PC-3 (cell line): ENCODE results near the gene TIMM8B. TPM values are rescaled to one million over a fixed set of nuclear protein-coding genes. Genes with fewer than 3 reads are reported as not detected.

Experiments
- ATAC-seq: fragments of 200-7000 bp; cut with Tn5 transposase; 2 replicates; pipeline ENCODE4 v1.9.1; 2020; ENCODE audit warnings: mild to moderate bottlenecking, moderate library complexity
- BruUV-seq: library from RNA; stranded (reverse); fragments of 400-500 nt; replicated peaks from 2 replicates; lab custom pipeline; 2021; lab: Mats Ljungman, UMichigan
- CTCF ChIA-PET: fragments of 300-600 bp; sonication (Branson Sonifier 250); formaldehyde crosslinking; loops from one replicate; lab custom pipeline; 2022; ENCODE audit warnings: antibody characterized with exemption; lab: Charles Lee
- POLR2A ChIA-PET: fragments of 300-600 bp; sonication (Branson Sonifier 250); formaldehyde crosslinking; loops from one replicate; lab custom pipeline; 2022; ENCODE audit warnings: antibody characterized with exemption; ENCODE audit not compliant: unreplicated experiment; lab: Charles Lee
- DNase-seq: peaks from one replicate; pipeline ENCODE4 v3.0.0-alpha.2; 2015
- H2AFZ ChIP-seq: fragments of 300-600 bp; sonication (generic); 2 replicates; pipeline ENCODE4 v1.6.0; 2016; ENCODE audit warnings: antibody characterized with exemption, low read length
- H3F3A ChIP-seq: fragments of 300-600 bp; sonication (generic); one replicate; pipeline ENCODE4 v1.6.0; 2017; ENCODE audit warnings: antibody characterized with exemption, low read length, control low read depth, mild to moderate bottlenecking; ENCODE audit not compliant: unreplicated experiment
- H3K27ac ChIP-seq: fragments of 300-600 bp; sonication (generic); 2 replicates; pipeline ENCODE4 v1.5.1; 2016; ENCODE audit warnings: mild to moderate bottlenecking, low read length
- H3K27me3 ChIP-seq: fragments of 300-600 bp; sonication (generic); 2 replicates; pipeline ENCODE4 v1.6.1; 2016; ENCODE audit warnings: low read length, mixed read lengths
- H3K36me3 ChIP-seq: fragments of 300-600 bp; sonication (generic); 2 replicates; pipeline ENCODE4 v1.6.1; 2016; ENCODE audit warnings: low read depth, mixed run types, low read length, mixed read lengths
- H3K4me1 ChIP-seq: fragments of 300-600 bp; sonication (generic); 2 replicates; pipeline ENCODE4 v1.5.1; 2016; ENCODE audit warnings: low read length; ENCODE audit not compliant: insufficient read depth
- H3K4me2 ChIP-seq: fragments of 300-600 bp; sonication (generic); 2 replicates; pipeline ENCODE4 v1.6.0; 2016; ENCODE audit warnings: low read length
- H3K4me3 ChIP-seq: fragments of 300-600 bp; sonication (generic); 2 replicates; pipeline ENCODE4 v1.5.1; 2016; ENCODE audit warnings: mild to moderate bottlenecking, low read length, mixed read lengths
- H3K79me2 ChIP-seq: fragments of 300-600 bp; sonication (generic); 2 replicates; pipeline ENCODE4 v1.6.1; 2017; ENCODE audit warnings: low read length, mixed read lengths
- H3K9ac ChIP-seq: fragments of 300-600 bp; sonication (generic); 2 replicates; pipeline ENCODE4 v1.6.0; 2016; ENCODE audit warnings: mild to moderate bottlenecking, low read length
- H3K9me2 ChIP-seq: fragments of 300-600 bp; sonication (generic); replicated peaks from 2 replicates; pipeline ENCODE4 v1.6.1; 2016; ENCODE audit warnings: mixed run types, low read length, mixed read lengths
- H3K9me3 ChIP-seq: fragments of 300-600 bp; sonication (generic); 2 replicates; pipeline ENCODE4 v1.6.1; 2016; ENCODE audit warnings: low read length, mixed read lengths
- H4K20me1 ChIP-seq: fragments of 300-600 bp; sonication (generic); 2 replicates; pipeline ENCODE4 v1.6.1; 2016; ENCODE audit warnings: low read length, mixed read lengths
- EZH2 ChIP-seq: fragments of 300-600 bp; sonication (generic); IDR thresholded peaks from one replicate; pipeline ENCODE4 v1.6.1; 2017; ENCODE audit warnings: antibody characterized with exemption, mild to moderate bottlenecking, low read length; ENCODE audit not compliant: unreplicated experiment
- EZH2phosphoT487 ChIP-seq: fragments of 300-600 bp; sonication (generic); IDR thresholded peaks from 2 replicates; pipeline ENCODE4 v1.6.1; 2018; ENCODE audit warnings: mild to moderate bottlenecking, antibody characterized with exemption, low read length, borderline replicate concordance
- intact Hi-C: fragments of 100-400 bp; cut with micrococcal nuclease; formaldehyde crosslinking; loops from 2 replicates; pipeline ENCODE4 v1.9.0; 2023
- total RNA-seq: library from RNA; depleted of rRNA; stranded (reverse); fragments of >200 nt; gene quantifications from 2 replicates; pipeline ENCODE4 v1.2.3, GENCODE V29; 2014
- TF ChIP-seq, protein P1 (sequence below): fragments of 300-600 bp; sonication (generic); conservative IDR thresholded peaks from 2 replicates; pipeline ENCODE4 v1.5.1; 2017; ENCODE audit warnings: antibody characterized with exemption, low read depth, mild to moderate bottlenecking, low read length

Gene TIMM8B
- total RNA-seq, 1 experiment from 2014 or later = 238 TPM

DNA sequence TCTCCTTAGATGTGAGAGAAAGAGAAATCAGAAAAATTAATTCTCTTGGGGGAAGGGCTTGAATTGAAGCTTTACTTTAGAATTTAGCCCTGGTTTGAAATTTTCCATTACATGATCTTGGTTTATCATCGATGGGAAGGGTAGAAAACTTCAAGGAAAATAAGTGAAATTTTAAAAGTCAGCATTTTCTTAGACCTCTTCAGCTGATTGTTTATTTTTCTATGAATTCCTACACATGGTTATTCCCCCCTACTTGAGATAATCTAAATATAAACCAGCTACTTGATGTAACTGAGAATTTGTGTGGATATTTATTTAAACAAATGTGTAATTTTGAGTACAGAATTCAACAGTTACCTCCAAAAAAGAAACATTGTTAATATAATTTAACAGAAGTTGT is 23.6 kb downstream of the TIMM8B start:
- Histone ChIP-seq H3K27ac (no peak overlapping the region), H3K9me3 (no peaks in the 10 kb centered on the region), H3F3A (no peaks in the 10 kb centered on the region), H3K4me1 (no peaks in the 10 kb centered on the region), H3K27me3 (no peaks in the 10 kb centered on the region), H3K4me3 (no peak overlapping the region), H3K4me2 (no peak overlapping the region), H4K20me1 (no peaks in the 10 kb centered on the region), H3K9me2 (no peaks in the 10 kb centered on the region), H2AFZ (no peak overlapping the region), H3K36me3 (peaks cover 26% of the 10 kb centered on the region), H3K79me2 (no peaks in the 10 kb centered on the region), H3K9ac (no peak overlapping the region)
- intact Hi-C loops = no loop called here
- DNase-seq = no peak
- ChIA-PET CTCF (no interaction called here), POLR2A (no interaction called here)
- no TSS peak for BruUV-seq
- TF ChIP-seq EZH2phosphoT487 = no peak
- no peak for ATAC-seq

DNA sequence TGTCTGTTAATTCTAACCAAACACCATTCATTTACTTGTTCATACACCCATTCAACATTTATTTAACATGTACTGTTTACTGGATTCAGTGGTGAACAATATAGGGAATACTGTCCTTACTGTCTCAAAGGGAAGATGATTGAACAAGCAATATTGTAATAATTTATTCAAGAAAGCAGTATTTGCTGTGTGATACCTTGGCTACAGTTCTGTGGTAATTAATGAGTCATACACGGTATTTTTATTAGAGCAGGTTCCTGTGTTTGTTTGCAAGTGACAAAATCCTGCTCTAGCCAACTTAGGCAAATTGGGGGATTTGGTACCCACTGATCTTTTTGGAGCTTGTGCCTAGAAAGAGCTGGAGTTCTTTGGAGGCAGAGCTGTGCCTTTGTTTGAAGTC is 28.5 kb downstream of the TIMM8B start:
- Histone ChIP-seq H4K20me1 (no peaks in the 10 kb centered on the region), H3K4me3 (no peak overlapping the region), H3K4me1 (no peaks in the 10 kb centered on the region), H3K36me3 (peaks cover 53% of the 10 kb centered on the region), H3K27me3 (no peaks in the 10 kb centered on the region), H2AFZ (no peak overlapping the region), H3F3A (no peaks in the 10 kb centered on the region), H3K4me2 (no peak overlapping the region), H3K9ac (no peak overlapping the region), H3K27ac (no peak overlapping the region), H3K9me2 (no peaks in the 10 kb centered on the region), H3K9me3 (no peaks in the 10 kb centered on the region), H3K79me2 (no peaks in the 10 kb centered on the region)
- intact Hi-C loops = no loop called here
- TF ChIP-seq EZH2 = no peak
- TF ChIP-seq, protein P1, sequence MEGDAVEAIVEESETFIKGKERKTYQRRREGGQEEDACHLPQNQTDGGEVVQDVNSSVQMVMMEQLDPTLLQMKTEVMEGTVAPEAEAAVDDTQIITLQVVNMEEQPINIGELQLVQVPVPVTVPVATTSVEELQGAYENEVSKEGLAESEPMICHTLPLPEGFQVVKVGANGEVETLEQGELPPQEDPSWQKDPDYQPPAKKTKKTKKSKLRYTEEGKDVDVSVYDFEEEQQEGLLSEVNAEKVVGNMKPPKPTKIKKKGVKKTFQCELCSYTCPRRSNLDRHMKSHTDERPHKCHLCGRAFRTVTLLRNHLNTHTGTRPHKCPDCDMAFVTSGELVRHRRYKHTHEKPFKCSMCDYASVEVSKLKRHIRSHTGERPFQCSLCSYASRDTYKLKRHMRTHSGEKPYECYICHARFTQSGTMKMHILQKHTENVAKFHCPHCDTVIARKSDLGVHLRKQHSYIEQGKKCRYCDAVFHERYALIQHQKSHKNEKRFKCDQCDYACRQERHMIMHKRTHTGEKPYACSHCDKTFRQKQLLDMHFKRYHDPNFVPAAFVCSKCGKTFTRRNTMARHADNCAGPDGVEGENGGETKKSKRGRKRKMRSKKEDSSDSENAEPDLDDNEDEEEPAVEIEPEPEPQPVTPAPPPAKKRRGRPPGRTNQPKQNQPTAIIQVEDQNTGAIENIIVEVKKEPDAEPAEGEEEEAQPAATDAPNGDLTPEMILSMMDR = no peak
- TF ChIP-seq EZH2phosphoT487 = no peak
- ChIA-PET CTCF (no interaction called here), POLR2A (no interaction called here)
- DNase-seq (peak; percentile 22), ATAC-seq (peak; percentile 67)
- BruUV-seq = no TSS peak

GRCh38 chr11:112057170-112057569 is 29.4 kb downstream of the TIMM8B start:
- intact Hi-C loops = no loop called here
- H2AFZ ChIP-seq = no peak overlapping the region
- ChIA-PET POLR2A (no interaction called here), CTCF (no interaction called here)
- TF ChIP-seq, protein P1 = no peak
- TF ChIP-seq EZH2phosphoT487 = no peak
- no peak for TF ChIP-seq EZH2
- no peaks in the 10 kb centered on the region for H3F3A ChIP-seq
- H3K9me2 ChIP-seq = no peaks in the 10 kb centered on the region
- no peaks in the 10 kb centered on the region for H4K20me1 ChIP-seq
- H3K4me2 ChIP-seq = no peak overlapping the region
- DNase-seq (no peak), ATAC-seq (no peak)
- H3K4me3 ChIP-seq = no peak overlapping the region
- no peaks in the 10 kb centered on the region for H3K4me1 ChIP-seq
- no peaks in the 10 kb centered on the region for H3K79me2 ChIP-seq
- no peaks in the 10 kb centered on the region for H3K9me3 ChIP-seq
- H3K36me3 ChIP-seq = peaks cover 50% of the 10 kb centered on the region
- BruUV-seq = no TSS peak
- H3K9ac ChIP-seq = no peak overlapping the region
- H3K27me3 ChIP-seq = no peaks in the 10 kb centered on the region
- no peak overlapping the region for H3K27ac ChIP-seq
